ENCODE results near the gene CCDC159.

The CCDC159 gene

DNA sequence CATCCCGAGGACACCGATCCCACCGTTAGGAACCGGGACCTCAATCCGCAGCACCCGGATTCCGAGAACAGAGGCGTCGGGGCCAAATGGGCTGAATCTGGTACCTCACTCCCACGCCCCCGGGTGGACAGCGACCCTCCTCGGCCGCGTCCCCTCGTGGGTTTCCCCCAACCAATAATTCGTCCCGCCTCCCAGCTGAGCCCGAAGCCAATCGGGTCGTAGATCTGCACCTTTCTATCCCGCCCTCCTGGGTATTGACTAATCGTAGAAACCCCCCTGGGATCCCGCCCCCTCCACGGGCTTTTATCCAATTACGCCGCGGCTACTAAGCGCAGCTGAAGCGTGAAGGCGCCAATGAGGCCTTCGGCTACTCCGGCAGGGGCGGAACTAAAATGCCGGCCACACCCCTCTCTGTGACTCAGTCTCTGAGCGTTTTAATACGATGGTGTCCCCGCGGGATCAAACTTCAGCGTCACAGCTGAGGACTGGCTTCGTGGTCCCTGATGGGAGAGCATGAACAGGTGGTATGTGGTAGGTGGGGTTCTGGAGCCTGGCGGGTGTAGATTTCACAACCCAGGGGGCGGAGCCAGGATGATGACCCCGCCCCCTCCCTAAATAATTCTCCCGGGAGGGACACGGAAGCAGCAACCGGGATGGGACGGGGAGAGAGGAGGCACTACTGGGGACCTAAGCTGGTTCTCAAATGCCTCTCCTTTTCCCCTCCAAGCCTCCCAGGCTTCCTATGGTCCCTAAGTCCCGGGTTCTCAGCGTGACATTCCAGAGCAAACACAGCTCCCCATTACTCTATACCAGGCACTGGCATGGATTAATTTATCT lies at the start of gene CCDC159, which contains the start of gene TMEM205 (continued):
- TF ChIP-seq ZNF626 (tag by site-specific recombination; IDR thresholded peaks at IDR 0.05) (no peak), ZNF843 (tag by site-specific recombination; IDR thresholded peaks at IDR 0.05) (no peak), ZNF610 (tag by site-specific recombination; IDR thresholded peaks at IDR 0.05; ENCODE audit: borderline replicate concordance) (no peak), ZBTB1 (tag by site-specific recombination; IDR thresholded peaks at IDR 0.05) (no peak), ZNF169 (tag by site-specific recombination; IDR thresholded peaks at IDR 0.05) (no peak), ZXDB (tag by site-specific recombination; IDR thresholded peaks at IDR 0.05) (peak; percentile 29; the same call in 1 of the 2 replicates), ZNF202 (tag by site-specific recombination; IDR thresholded peaks at IDR 0.05; ENCODE audit: borderline replicate concordance) (no peak), PRDM1 (tag by site-specific recombination; IDR thresholded peaks at IDR 0.05) (no peak), ZNF140 (tag by site-specific recombination; IDR thresholded peaks at IDR 0.05) (no peak), BCL11A (tag by site-specific recombination; IDR thresholded peaks at IDR 0.05; ENCODE audit: low read depth) (no peak), WT1 (tag by site-specific recombination; IDR thresholded peaks at IDR 0.05) (0 out of 2 replicates have a peak, but pooled peaks have one; percentile 12), ZNF701 (tag by site-specific recombination; IDR thresholded peaks at IDR 0.05) (no peak), ZNF350 (tag by site-specific recombination; IDR thresholded peaks at IDR 0.05) (no peak), RBAK (tag by site-specific recombination; IDR thresholded peaks at IDR 0.05) (no peak), ZNF214 (tag by site-specific recombination; IDR thresholded peaks at IDR 0.05; ENCODE audit: borderline replicate concordance) (no peak), ZNF184 (tag by site-specific recombination; IDR thresholded peaks at IDR 0.05) (no peak; the same call in 1 of the 2 replicates), HOXC10 (CRISPR knock-in tag; IDR thresholded peaks at IDR 0.05) (no peak)
- TF ChIP-seq, protein P1, sequence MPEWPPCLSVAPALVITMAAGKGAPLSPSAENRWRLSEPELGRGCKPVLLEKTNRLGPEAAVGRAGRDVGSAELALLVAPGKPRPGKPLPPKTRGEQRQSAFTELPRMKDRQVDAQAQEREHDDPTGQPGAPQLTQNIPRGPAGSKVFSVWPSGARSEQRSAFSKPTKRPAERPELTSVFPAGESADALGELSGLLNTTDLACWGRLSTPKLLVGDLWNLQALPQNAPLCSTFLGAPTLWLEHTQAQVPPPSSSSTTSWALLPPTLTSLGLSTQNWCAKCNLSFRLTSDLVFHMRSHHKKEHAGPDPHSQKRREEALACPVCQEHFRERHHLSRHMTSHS (tag by site-specific recombination; IDR thresholded peaks at IDR 0.05): no peak
- TF ChIP-seq, protein P2, sequence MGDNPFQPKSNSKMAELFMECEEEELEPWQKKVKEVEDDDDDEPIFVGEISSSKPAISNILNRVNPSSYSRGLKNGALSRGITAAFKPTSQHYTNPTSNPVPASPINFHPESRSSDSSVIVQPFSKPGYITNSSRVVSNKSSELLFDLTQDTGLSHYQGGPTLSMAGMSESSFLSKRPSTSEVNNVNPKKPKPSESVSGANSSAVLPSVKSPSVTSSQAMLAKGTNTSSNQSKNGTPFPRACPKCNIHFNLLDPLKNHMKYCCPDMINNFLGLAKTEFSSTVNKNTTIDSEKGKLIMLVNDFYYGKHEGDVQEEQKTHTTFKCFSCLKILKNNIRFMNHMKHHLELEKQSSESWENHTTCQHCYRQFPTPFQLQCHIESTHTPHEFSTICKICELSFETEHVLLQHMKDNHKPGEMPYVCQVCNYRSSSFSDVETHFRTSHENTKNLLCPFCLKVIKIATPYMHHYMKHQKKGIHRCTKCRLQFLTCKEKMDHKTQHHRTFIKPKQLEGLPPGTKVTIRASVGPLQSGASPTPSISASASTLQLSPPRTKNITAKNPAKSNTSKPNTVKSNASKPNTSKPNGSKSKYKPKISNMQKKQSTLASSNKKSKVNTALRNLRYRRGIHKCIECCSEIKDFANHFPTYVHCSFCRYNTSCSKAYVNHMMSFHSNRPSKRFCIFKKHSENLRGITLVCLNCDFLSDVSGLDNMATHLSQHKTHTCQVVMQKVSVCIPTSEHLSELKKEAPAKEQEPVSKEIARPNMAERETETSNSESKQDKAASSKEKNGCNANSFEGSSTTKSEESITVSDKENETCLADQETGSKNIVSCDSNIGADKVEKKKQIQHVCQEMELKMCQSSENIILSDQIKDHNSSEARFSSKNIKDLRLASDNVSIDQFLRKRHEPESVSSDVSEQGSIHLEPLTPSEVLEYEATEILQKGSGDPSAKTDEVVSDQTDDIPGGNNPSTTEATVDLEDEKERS (tag by site-specific recombination; IDR thresholded peaks at IDR 0.05): no peak
- TF ChIP-seq, protein P3, sequence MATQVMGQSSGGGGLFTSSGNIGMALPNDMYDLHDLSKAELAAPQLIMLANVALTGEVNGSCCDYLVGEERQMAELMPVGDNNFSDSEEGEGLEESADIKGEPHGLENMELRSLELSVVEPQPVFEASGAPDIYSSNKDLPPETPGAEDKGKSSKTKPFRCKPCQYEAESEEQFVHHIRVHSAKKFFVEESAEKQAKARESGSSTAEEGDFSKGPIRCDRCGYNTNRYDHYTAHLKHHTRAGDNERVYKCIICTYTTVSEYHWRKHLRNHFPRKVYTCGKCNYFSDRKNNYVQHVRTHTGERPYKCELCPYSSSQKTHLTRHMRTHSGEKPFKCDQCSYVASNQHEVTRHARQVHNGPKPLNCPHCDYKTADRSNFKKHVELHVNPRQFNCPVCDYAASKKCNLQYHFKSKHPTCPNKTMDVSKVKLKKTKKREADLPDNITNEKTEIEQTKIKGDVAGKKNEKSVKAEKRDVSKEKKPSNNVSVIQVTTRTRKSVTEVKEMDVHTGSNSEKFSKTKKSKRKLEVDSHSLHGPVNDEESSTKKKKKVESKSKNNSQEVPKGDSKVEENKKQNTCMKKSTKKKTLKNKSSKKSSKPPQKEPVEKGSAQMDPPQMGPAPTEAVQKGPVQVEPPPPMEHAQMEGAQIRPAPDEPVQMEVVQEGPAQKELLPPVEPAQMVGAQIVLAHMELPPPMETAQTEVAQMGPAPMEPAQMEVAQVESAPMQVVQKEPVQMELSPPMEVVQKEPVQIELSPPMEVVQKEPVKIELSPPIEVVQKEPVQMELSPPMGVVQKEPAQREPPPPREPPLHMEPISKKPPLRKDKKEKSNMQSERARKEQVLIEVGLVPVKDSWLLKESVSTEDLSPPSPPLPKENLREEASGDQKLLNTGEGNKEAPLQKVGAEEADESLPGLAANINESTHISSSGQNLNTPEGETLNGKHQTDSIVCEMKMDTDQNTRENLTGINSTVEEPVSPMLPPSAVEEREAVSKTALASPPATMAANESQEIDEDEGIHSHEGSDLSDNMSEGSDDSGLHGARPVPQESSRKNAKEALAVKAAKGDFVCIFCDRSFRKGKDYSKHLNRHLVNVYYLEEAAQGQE (tag by site-specific recombination; IDR thresholded peaks at IDR 0.05): peak; percentile 86
- TF ChIP-seq, protein P4, sequence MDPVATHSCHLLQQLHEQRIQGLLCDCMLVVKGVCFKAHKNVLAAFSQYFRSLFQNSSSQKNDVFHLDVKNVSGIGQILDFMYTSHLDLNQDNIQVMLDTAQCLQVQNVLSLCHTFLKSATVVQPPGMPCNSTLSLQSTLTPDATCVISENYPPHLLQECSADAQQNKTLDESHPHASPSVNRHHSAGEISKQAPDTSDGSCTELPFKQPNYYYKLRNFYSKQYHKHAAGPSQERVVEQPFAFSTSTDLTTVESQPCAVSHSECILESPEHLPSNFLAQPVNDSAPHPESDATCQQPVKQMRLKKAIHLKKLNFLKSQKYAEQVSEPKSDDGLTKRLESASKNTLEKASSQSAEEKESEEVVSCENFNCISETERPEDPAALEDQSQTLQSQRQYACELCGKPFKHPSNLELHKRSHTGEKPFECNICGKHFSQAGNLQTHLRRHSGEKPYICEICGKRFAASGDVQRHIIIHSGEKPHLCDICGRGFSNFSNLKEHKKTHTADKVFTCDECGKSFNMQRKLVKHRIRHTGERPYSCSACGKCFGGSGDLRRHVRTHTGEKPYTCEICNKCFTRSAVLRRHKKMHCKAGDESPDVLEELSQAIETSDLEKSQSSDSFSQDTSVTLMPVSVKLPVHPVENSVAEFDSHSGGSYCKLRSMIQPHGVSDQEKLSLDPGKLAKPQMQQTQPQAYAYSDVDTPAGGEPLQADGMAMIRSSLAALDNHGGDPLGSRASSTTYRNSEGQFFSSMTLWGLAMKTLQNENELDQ (tag by site-specific recombination; IDR thresholded peaks at IDR 0.05; ENCODE audit: low read depth): no peak
- TF ChIP-seq, protein P5, sequence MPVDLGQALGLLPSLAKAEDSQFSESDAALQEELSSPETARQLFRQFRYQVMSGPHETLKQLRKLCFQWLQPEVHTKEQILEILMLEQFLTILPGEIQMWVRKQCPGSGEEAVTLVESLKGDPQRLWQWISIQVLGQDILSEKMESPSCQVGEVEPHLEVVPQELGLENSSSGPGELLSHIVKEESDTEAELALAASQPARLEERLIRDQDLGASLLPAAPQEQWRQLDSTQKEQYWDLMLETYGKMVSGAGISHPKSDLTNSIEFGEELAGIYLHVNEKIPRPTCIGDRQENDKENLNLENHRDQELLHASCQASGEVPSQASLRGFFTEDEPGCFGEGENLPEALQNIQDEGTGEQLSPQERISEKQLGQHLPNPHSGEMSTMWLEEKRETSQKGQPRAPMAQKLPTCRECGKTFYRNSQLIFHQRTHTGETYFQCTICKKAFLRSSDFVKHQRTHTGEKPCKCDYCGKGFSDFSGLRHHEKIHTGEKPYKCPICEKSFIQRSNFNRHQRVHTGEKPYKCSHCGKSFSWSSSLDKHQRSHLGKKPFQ (tag by site-specific recombination; IDR thresholded peaks at IDR 0.05): no peak
